Measurements from ENCODE around the gene RAB27A. TPM values are rescaled to one million over a fixed set of nuclear protein-coding genes. Genes with fewer than 3 reads are reported as not detected.

RAB27A gene
- total RNA-seq, 1 donor from 2014 or later, result 26.7 TPM

DNA sequence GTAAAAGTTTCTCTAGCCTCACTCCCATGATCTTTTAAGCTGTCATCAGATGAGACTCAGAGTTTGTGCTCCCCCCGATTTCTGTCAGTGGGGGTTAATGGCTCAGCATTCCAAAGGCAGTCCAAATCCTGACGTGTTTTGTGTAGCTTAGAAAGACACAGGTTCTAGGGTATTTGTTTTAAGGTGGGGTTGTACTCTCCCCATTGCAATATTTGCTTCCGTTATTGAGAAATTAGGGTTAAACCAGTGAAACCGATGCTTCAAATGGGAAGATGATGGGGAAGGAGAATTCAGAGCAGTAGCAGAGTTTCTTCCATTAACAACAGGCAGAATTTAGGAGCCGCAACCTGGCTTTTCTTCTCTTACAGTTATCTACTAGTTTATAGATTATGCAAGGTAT lies 32.9 kb upstream of the RAB27A start:
- intact Hi-C loops (cut with micrococcal nuclease), result no loop called here
- Mint-ChIP-seq H3K4me1 (peaks cover 52% of the 10 kb centered on the region), H3K27me3 (no peaks in the 10 kb centered on the region), H3K36me3 (ENCODE audit: low read depth) (peaks cover 28% of the 10 kb centered on the region), H3K27ac (peak overlapping the region; percentile 61), H3K9me3 (no peaks in the 10 kb centered on the region), H3K4me3 (no peak overlapping the region)
- ChIA-PET CTCF (interaction anchor here (1.2 kb wide), 1 partner anchor 85 kb away, joined by 5 read pairs; no protein-coding TSS in a partner anchor), POLR2A (interaction anchor here (1.2 kb wide), 1 partner anchor 126 kb away, joined by 3 read pairs; the partner anchor contains the start of gene RSL24D1)
- no peak for ATAC-seq (ENCODE audit: low read depth)
- no peak for TF ChIP-seq CTCF (IDR thresholded peaks at IDR 0.05)
- DNase-seq, result no peak

DNA sequence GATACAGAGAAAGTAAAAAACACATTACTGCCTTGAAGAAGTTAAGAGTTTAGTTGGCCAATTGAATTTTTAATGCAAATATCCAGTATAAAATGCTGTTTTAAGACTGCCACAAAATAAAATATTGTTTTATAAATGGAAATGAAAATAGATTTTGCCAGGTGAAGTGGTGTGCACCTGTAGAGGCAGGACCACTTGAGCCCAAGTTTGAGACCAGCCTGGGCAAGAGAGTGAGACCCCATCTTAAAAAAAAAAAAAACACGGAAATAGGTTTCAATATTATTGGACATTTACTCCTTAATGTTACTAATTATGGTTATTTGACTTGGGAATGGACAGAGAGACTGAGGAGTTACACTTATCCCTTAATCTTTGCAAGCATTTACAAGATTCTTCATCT lies 31.4 kb upstream of the RAB27A start:
- no peak overlapping the region for H3K27ac Mint-ChIP-seq
- DNase-seq (no peak), ATAC-seq (ENCODE audit: low read depth) (no peak)
- peaks cover 32% of the 10 kb centered on the region for H3K36me3 Mint-ChIP-seq (ENCODE audit: low read depth)
- H3K4me3 Mint-ChIP-seq, result no peak overlapping the region
- ChIA-PET CTCF (no interaction called here), POLR2A (no interaction called here)
- no peaks in the 10 kb centered on the region for H3K27me3 Mint-ChIP-seq
- peaks cover 57% of the 10 kb centered on the region for H3K4me1 Mint-ChIP-seq
- H3K9me3 Mint-ChIP-seq, result no peaks in the 10 kb centered on the region
- intact Hi-C loops (cut with micrococcal nuclease), result no loop called here
- TF ChIP-seq CTCF (IDR thresholded peaks at IDR 0.05), result no peak

DNA sequence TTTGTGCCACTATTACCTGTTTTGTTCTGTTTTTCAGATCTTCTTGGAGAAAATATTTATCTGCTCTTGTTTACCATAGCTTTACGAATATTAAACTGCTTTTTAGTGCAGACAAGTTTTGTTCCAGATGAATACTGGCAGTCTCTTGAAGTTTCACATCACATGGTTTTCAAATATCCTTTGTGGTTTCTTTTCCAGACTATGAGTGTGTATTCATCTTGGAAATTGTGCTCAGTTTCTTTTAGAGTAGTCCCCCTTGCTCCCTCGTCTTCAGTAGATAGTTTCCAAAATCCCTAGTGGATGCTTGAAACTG lies 30.6 kb upstream of the RAB27A start:
- peaks cover 64% of the 10 kb centered on the region for H3K4me1 Mint-ChIP-seq
- H3K27ac Mint-ChIP-seq, result no peak overlapping the region
- ChIA-PET CTCF (no interaction called here), POLR2A (interaction anchor here (1.5 to 2.5 kb wide), 3 partner anchors 43 to 123 kb away, joined by 4 to 34 read pairs (median 33); partner anchors contain the start of genes CCPG1, PIERCE2 and RSL24D1)
- no peaks in the 10 kb centered on the region for H3K9me3 Mint-ChIP-seq
- H3K4me3 Mint-ChIP-seq, result peak overlapping the region; percentile 67
- TF ChIP-seq CTCF (IDR thresholded peaks at IDR 0.05), result no peak
- intact Hi-C loops (cut with micrococcal nuclease), result no loop called here
- H3K27me3 Mint-ChIP-seq, result no peaks in the 10 kb centered on the region
- ATAC-seq (ENCODE audit: low read depth) (no peak), DNase-seq (no peak)
- H3K36me3 Mint-ChIP-seq (ENCODE audit: low read depth), result peaks cover 35% of the 10 kb centered on the region

GRCh38 chr15:55319537-55320237 lies 30.1 kb upstream of the RAB27A start:
- ATAC-seq (ENCODE audit: low read depth), result no peak
- Mint-ChIP-seq H3K4me1 (peaks cover 69% of the 10 kb centered on the region), H3K27ac (peak overlapping the region; percentile 99), H3K4me3 (peak overlapping the region; percentile 99), H3K27me3 (no peaks in the 10 kb centered on the region), H3K36me3 (ENCODE audit: low read depth) (peaks cover 38% of the 10 kb centered on the region), H3K9me3 (no peaks in the 10 kb centered on the region)
- ChIA-PET POLR2A (interaction anchor here (0.5 to 2.5 kb wide), 10 partner anchors 28 to 1599 kb away, joined by 3 to 34 read pairs (median 4); partner anchors contain the start of genes CCPG1, PIERCE2 and RSL24D1), CTCF (interaction anchor here (0.9 to 1.2 kb wide), 4 partner anchors 88 to 123 kb away, joined by 3 to 6 read pairs (median 4); partner anchors contain the start of genes CCPG1, PIERCE2 and RSL24D1)
- no peak for TF ChIP-seq CTCF (IDR thresholded peaks at IDR 0.05)
- intact Hi-C loops (cut with micrococcal nuclease), result loop anchor here (1.0 to 5.0 kb wide), 4 partner anchors 89 to 178 kb away; partner anchors contain the start of genes CCPG1 and PIERCE2
- no peak for DNase-seq
